SK-N-SH (cell line): ENCODE measurements around the gene PKN1. TPM values are rescaled to one million over a fixed set of nuclear protein-coding genes. Genes with fewer than 3 reads are reported as not detected.

Experiments
- CTCF ChIA-PET: fragments of 300-600, 350-600 bp; formaldehyde crosslinking; extraction: SDS; loops from one replicate; lab custom pipeline; 2021; lab: Yijun Ruan, JAX
- POLR2A ChIA-PET: fragments of 350-600 bp; sonication (Branson Sonifier 250); formaldehyde crosslinking; extraction: SDS; loops from one replicate; lab custom pipeline; 2020; ENCODE audit warnings: antibody characterized with exemption, inconsistent platforms; lab: Yijun Ruan, JAX
- DNase-seq: peaks from one replicate; pipeline ENCODE4 v3.0.0; 2012
- H2AFZ ChIP-seq: fragments of 200-600 bp; sonication (generic); 2 replicates; pipeline ENCODE4 v1.8.1; 2016; ENCODE audit warnings: antibody characterized with exemption, mild to moderate bottlenecking, low read depth
- H3F3A ChIP-seq: fragments of 200-600 bp; sonication (generic); replicated peaks from 2 replicates; pipeline ENCODE3; 2016; ENCODE audit warnings: antibody characterized with exemption, mild to moderate bottlenecking; ENCODE audit not compliant: insufficient read depth
- H3K27ac ChIP-seq, 2 experiments: fragments of 200-500 bp in 1 of 2; fragments of 200-600 bp in 1 of 2; sonication (Bioruptor generic) in 1 of 2; sonication (generic), shearing (Covaris generic) in 1 of 2; 2 replicates each; pipeline versions ENCODE4 v1.5.1 to v1.6.1; 2014 to 2016; ENCODE audit warnings: low read depth in 2 of 2, inconsistent platforms in 1 of 2, low read length in 1 of 2, mild to moderate bottlenecking in 1 of 2, mixed read lengths in 1 of 2
- H3K27me3 ChIP-seq: fragments of 200-600 bp; sonication (generic), shearing (Covaris generic); 2 replicates; pipeline ENCODE4 v1.6.1; 2016; ENCODE audit warnings: mixed run types; ENCODE audit not compliant: insufficient read depth
- H3K36me3 ChIP-seq, 2 experiments: fragments of 200-500 bp in 1 of 2; fragments of 200-600 bp in 1 of 2; sonication (Bioruptor generic) in 1 of 2; sonication (generic) in 1 of 2; replicated peaks in 1 of 2; 2 replicates each; pipeline versions ENCODE3 to v1.5.1; 2014 to 2016; ENCODE audit warnings: low read length in 1 of 2, mild to moderate bottlenecking in 1 of 2; ENCODE audit not compliant: insufficient read depth in 2 of 2, control insufficient read depth in 1 of 2
- H3K4me1 ChIP-seq, 2 experiments: fragments of 200-500 bp in 1 of 2; fragments of 200-600 bp in 1 of 2; sonication (Bioruptor generic) in 1 of 2; sonication (generic), shearing (Covaris generic) in 1 of 2; 2 replicates each; pipeline versions ENCODE4 v1.5.1 to v1.6.1; 2014 to 2016; ENCODE audit warnings: low read depth in 1 of 2, low read length in 1 of 2, mixed run types in 1 of 2; ENCODE audit not compliant: insufficient read depth in 2 of 2, control insufficient read depth in 1 of 2
- H3K4me2 ChIP-seq: fragments of 200-600 bp; sonication (generic), shearing (Covaris generic); 2 replicates; pipeline ENCODE4 v1.6.1; 2017; ENCODE audit warnings: mixed run types
- H3K4me3 ChIP-seq, 2 experiments: fragments of 200-500 bp in 1 of 2; fragments of 200-600 bp in 1 of 2; sonication (Bioruptor generic) in 1 of 2; sonication (generic), shearing (Covaris generic) in 1 of 2; 2 replicates each; pipeline versions ENCODE4 v1.5.1 to v1.8.1; 2014 to 2016; ENCODE audit warnings: low read depth in 2 of 2, inconsistent platforms in 1 of 2, low read length in 1 of 2, mild to moderate bottlenecking in 1 of 2, mixed read lengths in 1 of 2, moderate library complexity in 1 of 2
- H3K79me2 ChIP-seq: fragments of 200-600 bp; sonication (generic); 2 replicates; pipeline ENCODE4 v1.8.1; 2017; ENCODE audit warnings: mild to moderate bottlenecking; ENCODE audit not compliant: insufficient read depth
- H3K9ac ChIP-seq: fragments of 200-600 bp; sonication (generic); 2 replicates; pipeline ENCODE4 v1.6.1; 2017; ENCODE audit warnings: mixed run types
- H3K9me2 ChIP-seq: fragments of 200-600 bp; sonication (generic); 2 replicates; pipeline ENCODE4 v1.6.1; 2017; ENCODE audit warnings: mixed run types
- H3K9me3 ChIP-seq: fragments of 200-600 bp; sonication (generic); 2 replicates; pipeline ENCODE4 v1.6.1; 2017; ENCODE audit warnings: mixed run types, mild to moderate bottlenecking, moderate library complexity
- H4K20me1 ChIP-seq: fragments of 200-600 bp; sonication (generic); 2 replicates; pipeline ENCODE4 v1.6.1; 2017; ENCODE audit warnings: mild to moderate bottlenecking, mixed run types; ENCODE audit not compliant: insufficient read depth
- FOSL2 ChIP-seq: IDR thresholded peaks from 2 replicates; pipeline ENCODE4 v1.4.0; 2012; ENCODE audit warnings: low read depth, mild to moderate bottlenecking, moderate library complexity, borderline replicate concordance
- FOXJ3 ChIP-seq: sonication (generic); formaldehyde crosslinking; IDR thresholded peaks from 2 replicates; pipeline ENCODE4 v1.5.1; 2020; ENCODE audit warnings: mild to moderate bottlenecking, missing genetic modification reagents
- GABPA ChIP-seq: IDR thresholded peaks from 2 replicates; pipeline ENCODE4 v1.4.0; 2012; ENCODE audit warnings: low read depth, mild to moderate bottlenecking
- GATA2 ChIP-seq: sonication (generic); formaldehyde crosslinking; IDR thresholded peaks from 2 replicates; pipeline ENCODE4 v1.5.0; 2020; ENCODE audit warnings: mild to moderate bottlenecking, missing genetic modification reagents
- MAX ChIP-seq: IDR thresholded peaks from 2 replicates; pipeline ENCODE4 v1.4.0; 2012; ENCODE audit warnings: low read depth
- MEF2A ChIP-seq: IDR thresholded peaks from 2 replicates; pipeline ENCODE4 v1.4.0; 2012; ENCODE audit warnings: low read depth, borderline replicate concordance
- MXI1 ChIP-seq: IDR thresholded peaks from 2 replicates; pipeline ENCODE4 v1.6.1; 2012; ENCODE audit warnings: mild to moderate bottlenecking, low read depth, low read length, improper control_type of control experiment
- NFIC ChIP-seq: IDR thresholded peaks from 2 replicates; pipeline ENCODE4 v1.4.0; 2012; ENCODE audit warnings: borderline replicate concordance
- NRF1 ChIP-seq: IDR thresholded peaks from 2 replicates; pipeline ENCODE4 v1.6.1; 2012; ENCODE audit warnings: low read depth, mild to moderate bottlenecking, low read length
- PBX3 ChIP-seq: IDR thresholded peaks from 2 replicates; pipeline ENCODE4; 2012
- RAD21 ChIP-seq: IDR thresholded peaks from 2 replicates; pipeline ENCODE4 v1.6.1; 2012; ENCODE audit warnings: mild to moderate bottlenecking, low read length
- REST ChIP-seq: IDR thresholded peaks from 2 replicates; pipeline ENCODE4 v1.6.1; 2012; ENCODE audit warnings: mild to moderate bottlenecking, low read depth, low read length, moderate library complexity
- RFX5 ChIP-seq: IDR thresholded peaks from 2 replicates; pipeline ENCODE4 v1.6.1; 2012; ENCODE audit warnings: mild to moderate bottlenecking, improper control_type of control experiment, low read length
- SMC3 ChIP-seq: IDR thresholded peaks from 2 replicates; pipeline ENCODE4 v1.6.1; 2012; ENCODE audit warnings: low read depth, low read length, improper control_type of control experiment
- USF1 ChIP-seq: IDR thresholded peaks from 2 replicates; pipeline ENCODE4 v1.4.0; 2012; ENCODE audit warnings: low read depth, borderline replicate concordance
- USF2 ChIP-seq: fragments of 150-350 bp; IDR thresholded peaks from 2 replicates; pipeline ENCODE4 v1.6.1; 2017; ENCODE audit warnings: antibody characterized with exemption, low read length, low read depth, borderline replicate concordance
- YY1 ChIP-seq: IDR thresholded peaks from 2 replicates; pipeline ENCODE4 v1.4.0; 2012; ENCODE audit warnings: low read depth, mild to moderate bottlenecking
- WGBS: methylation state at CpG from one replicate; pipeline ENCODE4 v1.1.6; 2017; ENCODE audit warnings: low lambda C conversion rate; 5-methylcytosine and 5-hydroxymethylcytosine counted together
- polyA plus RNA-seq, 3 experiments: library from polyadenylated mRNA; depleted of rRNA; stranded (reverse); fragments of >200 nt; gene quantifications; 2 replicates each; pipeline ENCODE4 v1.2.3, GENCODE V29; 2012

PKN1 gene
- polyA plus RNA-seq, 1 of the 3 experiments (the other 2 are of a cell fraction), result 99.6 TPM

- no peak for TF ChIP-seq REST
Observed at GRCh38 chr19:14434543-14435319, 1.6 kb downstream of the PKN1 start (continued).

GRCh38 chr19:14435320-14436050 lies 2.4 kb downstream of the PKN1 start:
- Histone ChIP-seq H3K4me1 (peaks cover 6 to 26% of the 10 kb centered on the region in 2 experiments; a peak in 3 of 4 replicates), H2AFZ (no peak overlapping the region), H3K9me3 (no peaks in the 10 kb centered on the region), H3K9ac (no peak overlapping the region), H3K27ac (peak overlapping the region; percentile 69 to 88), H3K36me3 (no peaks in the 10 kb centered on the region), H3K4me3 (peak overlapping the region; percentile 64 to 74; a peak in 3 of 4 replicates), H3K4me2 (peak overlapping the region; percentile 100), H3K27me3 (no peaks in the 10 kb centered on the region), H3K9me2 (no peaks in the 10 kb centered on the region), H3K79me2 (peaks cover 81% of the 10 kb centered on the region), H3F3A (peaks cover 13% of the 10 kb centered on the region), H4K20me1 (peaks cover 36% of the 10 kb centered on the region)
- TF ChIP-seq RAD21 (no peak), USF1 (no peak), RFX5 (no peak), MEF2A (no peak), GABPA (no peak), NFIC (no peak), SMC3 (no peak), GATA2 (CRISPR knock-in tag) (no peak), FOXJ3 (no peak), MAX (no peak), YY1 (no peak), NRF1 (no peak), PBX3 (no peak), REST (no peak), USF2 (no peak), FOSL2 (no peak), MXI1 (no peak)
- POLR2A ChIA-PET, result no interaction called here
- WGBS, result 93% methylated on average over 13 of the region's 17 CpGs
- CTCF ChIA-PET, result interaction anchor here (0.6 to 1.5 kb wide), 5 partner anchors 10 to 87 kb away, joined by 3 to 6 read pairs (median 3); no protein-coding TSS in a partner anchor
- no peak for DNase-seq
